Superior temporal gyrus (tissue), 1 donor: ENCODE results near the gene MPP4.
A peak's percentile ranks its signal among the peaks of the same experiment; 100 is the strongest.

Source experiments
- DNase-seq: peaks from one replicate; pipeline ENCODE4 v3.0.0-alpha.2; 2016; ENCODE audit errors: extremely low spot score

The MPP4 gene

DNA sequence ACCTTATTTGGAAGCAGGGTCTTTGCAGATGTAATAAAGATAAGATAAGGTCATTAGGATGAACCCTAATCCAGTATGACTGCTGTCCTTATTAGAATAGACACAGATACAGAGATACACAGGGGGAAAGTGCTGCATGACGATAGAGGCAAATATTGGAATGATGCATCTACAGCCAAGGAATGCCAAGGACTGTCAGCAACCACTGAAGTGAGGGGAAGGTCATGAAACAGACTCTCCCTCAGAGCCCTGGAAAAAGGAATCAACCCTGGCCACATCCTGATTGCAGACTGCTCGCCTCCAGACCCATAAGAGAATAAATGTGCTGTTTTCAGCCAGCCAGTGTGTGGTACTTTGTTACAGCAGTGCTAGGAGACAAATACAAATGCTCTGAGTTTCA lies 69.9 kb downstream of the MPP4 start:
- no peak for DNase-seq

DNA sequence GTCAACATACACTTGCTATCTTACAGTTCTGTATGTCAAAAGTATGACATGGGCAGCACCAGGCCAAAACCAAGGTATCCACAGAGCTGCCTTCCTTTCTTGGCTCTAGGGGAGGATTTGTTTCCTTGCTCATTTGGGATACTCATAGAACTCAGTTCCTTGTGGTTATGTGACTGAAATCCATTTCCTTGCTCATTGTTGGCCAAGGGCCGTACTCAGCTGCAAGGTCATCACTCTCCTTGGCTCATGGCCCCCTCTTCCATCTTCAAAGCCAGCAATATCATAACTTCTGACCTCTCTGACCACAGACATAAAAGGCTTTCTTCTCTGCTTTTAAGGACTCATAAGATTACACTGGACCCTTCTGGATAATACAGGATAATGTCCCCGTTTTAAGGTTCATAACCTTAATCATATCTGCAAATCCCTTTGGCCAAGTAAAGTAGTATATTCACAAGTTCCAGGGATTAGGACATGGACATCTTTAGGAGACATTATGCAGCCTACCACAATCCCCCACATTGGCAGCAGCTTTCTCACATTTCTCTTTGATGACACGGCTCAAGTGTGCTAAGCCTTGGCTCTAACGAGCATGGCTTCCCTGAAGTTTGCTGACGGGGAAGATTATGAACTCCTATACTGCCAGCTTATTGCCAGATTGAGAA lies 76.0 kb downstream of the MPP4 start:
- no peak for DNase-seq

DNA sequence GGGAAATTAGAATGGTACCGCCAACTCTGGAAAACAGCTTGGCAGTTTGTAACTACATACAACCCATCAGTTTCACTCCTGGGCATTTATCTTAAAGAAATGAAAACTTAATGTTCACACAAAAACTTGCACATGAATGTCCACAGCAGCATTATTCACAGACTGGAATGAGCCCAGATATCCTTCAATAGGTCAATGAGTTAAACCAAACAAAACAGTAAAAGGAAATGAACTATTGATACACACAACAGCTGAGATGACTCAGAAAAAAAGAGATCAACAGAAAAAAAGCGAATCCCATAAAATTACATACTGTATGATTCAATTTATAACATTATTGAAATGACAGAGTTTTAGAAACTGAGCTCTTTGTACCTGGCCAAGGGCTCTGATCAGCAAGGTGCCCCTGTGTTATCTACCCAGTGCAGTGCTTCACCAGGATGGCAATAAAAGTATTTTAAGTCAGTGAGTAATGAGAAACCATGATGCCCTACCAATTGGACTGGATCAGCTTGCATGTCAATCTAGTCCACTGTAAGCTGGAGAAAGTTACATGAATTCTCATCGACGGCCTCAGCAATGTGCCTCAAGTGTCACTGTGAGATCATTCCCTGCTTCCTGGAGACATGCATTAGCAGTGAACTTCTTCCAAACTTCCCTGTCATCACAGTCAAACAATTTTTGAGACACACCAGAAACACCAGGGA lies 77.0 kb downstream of the MPP4 start:
- no peak for DNase-seq

DNA sequence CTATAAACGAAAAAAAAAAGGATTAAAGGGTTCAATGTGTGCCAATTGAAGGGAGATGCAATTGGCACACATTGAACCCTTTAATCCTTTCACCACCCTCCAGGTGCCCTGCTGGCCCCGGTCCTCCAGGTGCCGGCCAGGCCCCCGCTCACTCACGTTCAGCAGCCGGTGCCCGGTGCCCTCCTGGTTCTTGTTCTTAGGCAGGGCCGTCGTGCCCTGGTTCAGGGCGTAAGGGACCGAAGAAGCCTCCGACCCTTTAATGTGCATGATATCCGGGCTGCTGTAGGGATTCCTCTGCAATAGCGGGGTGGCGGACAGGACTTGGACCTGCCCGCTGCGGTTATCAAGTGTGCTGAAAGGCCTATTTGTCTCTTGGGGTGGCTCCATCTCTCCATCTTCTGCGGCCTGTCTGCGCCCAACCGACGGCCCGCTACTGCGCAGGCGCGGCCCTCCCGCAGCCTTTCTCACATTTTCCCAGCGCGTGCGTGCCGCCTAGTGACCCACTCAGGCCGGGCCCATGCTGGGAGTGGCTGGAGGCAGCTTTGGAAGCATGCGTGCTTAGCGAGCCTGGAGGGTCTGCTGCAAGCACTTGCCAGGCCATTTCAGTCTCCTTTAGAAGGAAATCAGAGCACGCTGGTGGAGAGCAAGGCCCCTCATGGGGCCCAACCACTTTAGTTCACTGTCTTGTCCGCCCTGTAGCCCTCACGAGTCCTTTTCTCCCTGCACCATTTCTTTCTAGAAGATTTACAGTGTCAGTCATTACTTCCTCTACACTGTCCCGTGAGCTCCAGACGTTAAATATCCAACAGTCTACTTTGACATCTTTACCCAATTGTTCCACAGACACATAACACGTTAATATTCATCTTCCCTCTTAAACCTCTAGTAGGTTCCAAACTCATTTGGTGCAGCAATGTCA lies 79.4 kb downstream of the MPP4 start:
- DNase-seq, result peak; percentile 31

DNA sequence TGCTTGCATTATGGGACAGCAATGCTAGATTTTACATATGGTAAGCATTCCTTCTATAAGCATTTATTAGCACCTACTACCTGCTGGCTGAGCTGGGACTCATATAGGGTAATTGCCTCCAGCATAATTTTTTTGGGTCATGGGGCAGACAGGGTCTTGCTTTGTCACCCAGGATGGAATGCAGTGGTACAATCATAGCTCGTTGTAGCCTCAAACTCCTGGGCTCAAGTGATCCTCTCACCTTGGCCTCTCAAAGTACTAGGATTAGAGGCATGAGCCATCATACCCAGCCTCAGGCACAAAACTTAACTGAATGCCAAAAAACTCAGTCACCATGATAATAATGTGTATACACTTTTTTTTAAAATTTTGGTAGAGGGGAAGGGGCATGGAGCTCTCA lies 90.4 kb downstream of the MPP4 start:
- DNase-seq, result no peak

DNA sequence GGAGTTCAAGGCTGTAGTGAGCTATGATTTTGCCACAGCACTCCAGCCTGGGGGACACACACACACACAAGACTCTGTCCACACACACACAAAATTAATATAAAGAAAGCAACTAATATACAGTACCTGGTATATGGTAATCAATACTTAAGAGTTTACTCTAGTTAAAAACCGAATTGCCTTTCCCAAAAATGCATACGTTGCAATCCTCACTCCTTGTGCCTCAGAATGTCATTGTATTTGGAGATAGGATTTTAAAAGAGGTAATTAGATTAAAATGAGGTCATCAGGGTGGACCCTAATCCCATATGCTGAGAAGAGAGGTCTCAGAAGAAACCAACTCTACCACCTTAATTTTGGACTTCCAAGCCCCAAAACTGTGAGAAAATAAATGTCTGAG lies 90.9 kb downstream of the MPP4 start:
- DNase-seq, result no peak

DNA sequence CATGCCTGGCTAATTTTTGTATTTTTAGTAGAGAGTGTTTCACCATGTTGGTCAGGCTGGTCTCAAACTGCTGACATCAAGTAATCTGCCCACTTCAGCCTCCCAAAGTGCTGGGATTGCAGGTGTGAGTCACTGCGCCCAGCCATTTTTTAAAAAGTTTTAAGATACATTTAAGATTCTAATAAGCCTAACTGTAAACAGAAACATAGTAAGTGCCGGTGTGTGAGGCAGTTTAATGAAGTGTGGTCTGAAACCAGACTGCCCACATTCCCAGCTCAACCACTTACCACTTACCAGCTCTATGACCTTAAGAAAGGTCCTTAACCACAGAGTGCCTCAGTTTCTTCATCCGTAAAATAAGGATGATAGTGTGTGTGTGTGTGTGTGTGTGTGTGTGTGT lies 97.5 kb downstream of the MPP4 start:
- no peak for DNase-seq

DNA sequence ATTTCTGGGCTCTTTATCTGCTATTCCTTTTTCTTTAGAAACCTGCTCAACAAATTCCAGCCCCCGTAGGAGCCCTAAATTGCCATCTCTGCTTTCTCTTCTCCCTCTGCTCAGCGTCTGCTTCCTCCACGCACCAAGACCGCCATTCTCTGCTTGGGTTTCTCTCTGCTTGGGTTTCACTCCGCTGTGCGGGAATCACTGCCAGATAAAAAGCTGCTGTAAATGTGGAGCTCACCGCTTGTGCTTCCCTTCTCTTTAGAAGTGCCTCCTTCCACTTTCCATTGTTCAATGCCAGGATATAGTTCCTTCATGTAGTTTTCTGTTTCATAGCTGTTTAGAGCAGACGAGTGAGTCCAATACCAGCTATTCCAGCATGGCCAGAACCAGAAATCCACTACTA lies 101.0 kb downstream of the MPP4 start:
- DNase-seq, result no peak
